IPS DF 19.7 (cell line): ENCODE measurements around the gene S100A13.
"Not testable (repeated sequence)": the region's sequence is repeated elsewhere in the genome, so short reads cannot be mapped to it uniquely, and the experiment has no call there.

Experiments
- DNase-seq: peaks from one replicate; pipeline ENCODE4 v3.0.0-alpha.2; 2013; ENCODE audit warnings: low read depth, low spot score

Gene S100A13

DNA sequence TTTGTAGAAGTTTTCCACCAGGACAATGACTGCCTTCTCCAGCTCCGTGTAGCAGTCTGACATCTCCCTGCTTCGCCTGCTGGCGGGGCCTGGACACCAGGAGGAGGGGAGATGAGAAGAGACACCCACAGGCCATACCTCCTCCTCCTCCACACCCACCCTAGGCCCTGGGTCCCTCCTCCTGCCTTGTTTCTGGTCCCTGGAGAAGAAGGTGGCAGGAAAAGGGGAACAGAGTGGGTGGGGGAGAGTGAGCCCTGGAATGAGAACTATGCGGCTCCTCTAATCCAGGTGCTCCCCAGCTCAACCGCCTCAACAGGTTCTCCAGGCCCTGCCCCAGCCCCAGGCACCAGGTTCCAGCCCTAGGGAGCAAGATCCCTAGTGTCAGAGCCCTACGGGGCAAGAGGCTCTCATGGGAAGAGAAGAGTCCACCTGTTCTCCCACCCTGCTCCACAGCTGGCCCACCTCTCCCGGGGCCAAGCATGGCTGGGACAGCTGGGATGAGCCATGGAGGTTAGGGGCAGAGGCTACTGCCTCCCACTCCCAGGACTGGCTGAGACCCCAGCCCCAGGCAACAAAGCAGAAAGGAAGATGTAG, 19.1 kb downstream of the S100A13 start:
- DNase-seq, result no peak

DNA sequence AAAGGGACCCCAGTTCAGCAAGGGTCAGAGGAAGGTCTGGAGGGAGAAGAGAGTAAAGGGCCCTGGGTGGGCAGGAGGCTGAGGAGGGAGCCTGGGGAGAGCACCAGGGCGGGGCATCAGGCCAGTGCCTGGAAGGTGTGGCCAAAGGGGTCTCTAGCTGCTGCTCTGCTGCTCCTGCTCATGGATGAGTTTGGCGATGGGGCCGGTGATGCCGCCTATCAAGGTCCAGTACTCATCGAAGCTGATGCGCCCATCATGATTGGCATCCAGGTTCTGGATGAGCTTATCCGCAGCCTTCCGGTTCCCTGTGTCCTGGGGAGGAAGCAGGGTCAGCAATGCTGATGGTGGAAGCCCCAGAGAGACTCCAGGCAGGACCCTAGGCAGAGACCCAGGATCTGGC, 19.9 kb downstream of the S100A13 start:
- no peak for DNase-seq

GRCh38 chr1:153606194-153606593, 21.1 kb downstream of the S100A13 start:
- no peak for DNase-seq

- no peak for DNase-seq
Measured at GRCh38 chr1:153602749-153603148, 24.6 kb downstream of the S100A13 start.

GRCh38 chr1:153599847-153600246, 27.5 kb downstream of the S100A13 start:
- no peak for DNase-seq

DNA sequence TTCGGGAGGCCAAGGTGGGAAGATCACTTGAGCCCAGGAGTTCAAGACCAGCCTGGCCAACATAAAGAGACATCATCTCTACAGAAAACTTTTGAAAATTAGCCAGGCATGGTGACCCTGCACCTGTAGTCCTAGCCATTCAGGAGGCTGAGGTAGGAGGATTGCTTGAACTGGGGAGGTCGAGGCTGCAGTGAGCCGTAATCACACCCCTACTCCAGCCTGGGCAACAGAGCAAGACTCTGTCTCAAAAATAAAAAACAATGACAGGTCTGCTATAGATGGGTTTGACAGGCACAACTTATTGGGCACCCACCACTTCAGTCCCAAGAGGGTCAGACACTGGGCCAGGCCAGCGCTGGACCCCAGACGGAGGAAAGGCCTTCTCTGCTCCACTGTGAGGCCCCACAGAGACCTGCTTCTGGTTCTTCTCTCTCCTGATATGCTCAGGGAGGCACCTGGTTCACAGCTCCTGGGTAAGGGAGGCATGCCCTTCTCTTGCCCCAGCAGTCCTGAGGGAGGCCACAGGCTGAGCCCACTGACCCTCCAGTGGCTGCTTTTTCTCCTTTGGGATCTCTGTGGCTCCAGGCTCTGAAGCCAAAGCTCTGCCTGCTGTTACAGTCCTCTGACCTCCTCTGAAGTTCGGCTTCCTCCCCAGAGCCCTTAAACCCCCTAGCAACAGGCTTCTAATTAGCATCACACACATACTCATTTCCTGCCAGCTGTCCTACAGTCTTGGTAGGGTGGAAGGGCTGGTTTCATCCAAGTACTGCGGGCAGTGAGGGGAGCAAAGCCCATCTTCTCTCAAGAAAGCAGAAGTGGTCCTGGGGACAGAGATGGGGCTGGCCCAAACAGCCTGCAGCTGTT, 28.8 kb downstream of the S100A13 start:
- peak; percentile 94 for DNase-seq

DNA sequence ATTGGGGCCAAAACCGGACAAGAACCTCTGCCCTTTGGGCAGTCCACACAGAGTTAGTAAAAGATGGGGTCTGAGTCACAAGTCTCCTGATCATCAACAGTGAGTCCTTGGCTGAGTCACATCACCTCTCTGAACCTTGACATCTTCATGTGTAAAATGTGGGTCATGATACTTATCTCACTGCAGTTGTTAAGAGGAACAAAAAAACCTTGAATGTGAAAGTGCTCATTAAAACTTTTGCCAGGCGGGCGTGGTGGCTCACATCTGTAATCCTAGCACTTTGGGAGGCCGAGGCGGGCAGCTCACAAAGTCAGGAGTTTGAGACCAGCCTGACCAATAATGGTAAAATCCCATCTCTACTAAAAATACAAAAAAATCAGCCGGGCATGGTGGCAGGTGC, 30.1 kb downstream of the S100A13 start:
- DNase-seq, result no peak

GRCh38 chr1:153592748-153593147, 34.6 kb downstream of the S100A13 start:
- no peak for DNase-seq

DNA sequence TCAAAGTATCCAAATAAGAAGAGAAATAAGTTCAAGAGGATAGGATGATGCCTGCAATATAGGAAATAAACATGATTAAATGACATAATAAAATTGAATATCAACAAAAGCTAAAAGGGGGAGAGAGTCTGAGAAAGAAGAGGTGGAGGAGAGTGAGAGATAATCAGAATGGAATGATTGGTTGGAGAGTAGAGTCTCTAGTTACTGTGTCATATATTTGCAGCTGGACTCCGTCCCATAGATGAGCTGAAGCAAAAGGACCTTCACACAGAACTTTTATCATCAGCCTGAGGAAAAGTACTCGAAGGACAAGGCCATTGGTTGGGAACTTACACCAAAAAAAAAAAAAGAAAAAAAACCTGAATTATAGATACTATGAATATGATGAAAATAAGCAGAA, 38.8 kb downstream of the S100A13 start:
- no peak for DNase-seq

DNA sequence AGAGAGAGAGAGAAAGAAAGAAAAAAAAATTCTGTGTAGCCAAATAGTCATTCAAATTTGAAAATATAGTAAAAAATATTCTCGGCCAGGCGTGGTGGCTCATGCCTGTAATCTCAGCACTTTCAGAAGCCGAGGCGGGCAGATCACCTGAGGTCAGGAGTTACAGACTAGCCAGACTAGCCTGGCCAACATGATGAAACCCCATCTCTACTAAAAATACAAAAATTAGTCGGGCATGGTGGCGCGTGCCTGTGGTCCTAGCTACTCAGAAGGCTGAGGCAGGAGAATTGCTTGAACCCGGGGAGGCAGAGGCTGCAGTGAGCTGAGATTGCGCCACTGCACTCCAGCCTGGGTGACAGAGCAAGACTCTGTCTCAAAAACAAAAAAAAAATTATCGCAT, 39.3 kb downstream of the S100A13 start:
- DNase-seq, result not testable (repeated sequence)

GRCh38 chr1:153587314-153587713, 40.0 kb downstream of the S100A13 start:
- no peak for DNase-seq

DNA sequence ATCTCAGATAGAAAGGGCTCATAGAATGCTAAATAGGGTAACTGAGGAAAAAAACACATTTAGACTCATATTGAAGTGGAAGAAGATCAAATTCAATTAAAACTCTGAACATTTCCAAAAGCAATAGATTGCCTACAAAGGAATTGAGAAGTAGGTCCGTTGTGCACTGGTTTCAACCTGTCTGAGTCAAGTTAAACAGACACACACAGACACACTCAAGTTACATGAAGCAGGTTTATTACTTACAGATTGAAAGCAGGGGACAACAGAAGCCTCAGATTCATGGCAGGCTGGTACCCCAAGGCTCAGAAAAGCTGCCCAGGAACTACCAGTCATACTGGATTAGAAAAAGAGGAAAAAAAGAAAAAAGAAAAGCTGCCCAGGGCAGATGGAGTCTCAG, 41.0 kb downstream of the S100A13 start:
- DNase-seq, result no peak

- DNase-seq, result no peak
Measured at GRCh38 chr1:153585006-153585405, 42.3 kb downstream of the S100A13 start.

DNA sequence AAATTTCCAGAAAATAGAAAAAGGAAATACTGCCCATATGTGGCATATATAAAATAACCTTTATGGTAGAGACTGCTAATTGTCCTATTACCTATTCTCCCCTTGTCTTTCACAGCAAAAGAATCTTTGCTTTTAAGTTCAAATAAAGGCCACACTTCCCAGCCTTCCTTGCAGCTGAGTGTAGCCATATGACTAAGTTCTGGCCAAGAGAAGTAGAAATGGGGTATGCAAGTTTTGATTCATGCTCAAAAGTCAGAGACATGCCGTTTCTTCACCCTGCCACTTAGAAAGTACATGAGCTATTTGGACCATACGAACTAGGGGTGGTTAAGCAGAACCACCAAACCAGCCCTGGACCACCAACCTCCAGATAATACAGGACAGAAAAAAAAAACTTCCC, 43.3 kb downstream of the S100A13 start:
- DNase-seq, result no peak

DNA sequence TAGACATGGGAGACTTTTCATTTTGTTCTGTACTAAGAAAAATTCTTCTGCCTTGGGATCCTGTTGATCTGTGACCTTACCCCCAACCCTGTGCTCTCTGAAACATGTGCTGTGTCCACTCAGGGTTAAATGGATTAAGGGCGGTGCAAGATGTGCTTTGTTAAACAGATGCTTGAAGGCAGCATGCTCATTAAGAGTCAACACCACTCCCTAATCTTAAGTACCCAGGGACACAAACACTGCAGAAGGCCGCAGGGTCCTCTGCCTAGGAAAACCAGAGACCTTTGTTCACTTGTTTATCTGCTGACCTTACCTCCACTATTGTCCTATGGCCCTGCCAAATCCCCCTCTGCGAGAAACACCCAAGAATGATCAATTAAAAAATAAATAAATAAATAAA, 43.8 kb downstream of the S100A13 start:
- not testable (repeated sequence) for DNase-seq

DNA sequence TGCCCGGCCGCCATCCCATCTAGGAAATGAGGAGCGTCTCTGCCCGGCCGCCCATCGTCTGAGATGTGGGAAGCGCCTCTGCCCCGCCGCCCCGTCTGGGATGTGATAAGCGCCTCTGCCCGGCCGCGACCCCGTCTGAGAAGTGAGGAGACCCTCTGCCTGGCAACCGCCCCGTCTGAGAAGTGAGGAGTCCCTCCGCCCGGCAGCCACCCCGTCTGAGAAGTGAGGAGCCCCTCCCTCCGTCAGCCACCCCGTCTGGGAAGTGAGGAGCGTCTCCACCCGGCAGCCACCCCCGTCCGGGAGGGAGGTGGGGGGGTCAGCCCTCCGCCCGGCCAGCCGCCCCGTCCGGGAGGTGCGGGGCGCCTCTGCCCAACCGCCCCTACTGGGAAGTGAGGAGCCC, 44.5 kb downstream of the S100A13 start:
- not testable (repeated sequence) for DNase-seq

DNA sequence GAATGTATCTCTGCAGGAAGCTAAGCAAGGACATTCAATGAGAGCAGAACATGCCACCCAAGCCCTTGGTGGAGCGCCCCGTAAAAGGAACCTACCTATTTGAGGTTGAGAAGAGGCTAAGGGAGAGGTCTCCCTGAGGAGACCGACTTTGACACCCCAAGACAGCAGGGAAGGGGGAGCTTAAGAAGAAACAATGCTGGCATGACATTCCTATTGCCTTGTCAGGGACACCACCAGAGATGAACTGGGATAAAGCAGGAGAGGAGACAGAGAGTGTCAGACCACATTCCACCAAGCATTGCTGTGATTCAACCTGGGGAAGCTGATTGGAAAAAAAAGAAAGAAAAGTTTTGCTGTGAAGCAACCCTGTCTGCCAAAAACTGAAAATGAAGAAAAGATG, 48.4 kb downstream of the S100A13 start:
- DNase-seq, result no peak

- DNase-seq, result no peak
Measured at GRCh38 chr1:153578490-153578889, 48.8 kb downstream of the S100A13 start.

- DNase-seq, result no peak
Measured at GRCh38 chr1:153577624-153578051, 49.7 kb downstream of the S100A13 start.

- no peak for DNase-seq
Measured at GRCh38 chr1:153577138-153577537, 50.2 kb downstream of the S100A13 start.

- DNase-seq, result not testable (repeated sequence)
Measured at GRCh38 chr1:153575497-153575896, 51.8 kb downstream of the S100A13 start.

- not testable (repeated sequence) for DNase-seq
Measured at GRCh38 chr1:153575081-153575491, 52.2 kb downstream of the S100A13 start.

DNA sequence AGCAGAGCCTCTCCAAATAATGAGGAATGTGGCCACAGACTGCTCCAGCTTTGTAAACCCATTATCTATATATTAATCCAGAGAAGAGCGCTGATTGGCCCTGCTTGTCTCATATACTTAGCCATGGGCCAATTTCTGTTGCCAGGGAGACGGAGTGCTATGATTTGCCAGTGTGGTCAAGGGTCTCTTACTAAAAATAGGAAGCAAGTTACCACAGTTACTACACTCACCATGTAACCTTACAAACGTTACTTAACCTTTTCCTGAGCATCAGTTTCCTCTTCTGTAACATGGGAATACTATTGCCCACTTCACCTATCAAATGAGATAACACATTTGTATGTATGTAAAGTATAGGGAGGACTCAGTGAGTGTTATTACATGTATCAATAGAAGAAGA, 54.0 kb downstream of the S100A13 start:
- DNase-seq, result no peak
